Retinal pigment epithelial cell (primary cell): ENCODE results near the gene CEP70.
"Not testable (repeated sequence)": the region's sequence is repeated elsewhere in the genome, so short reads cannot be mapped to it uniquely, and the experiment has no call there.

ENCODE experiments used
- DNase-seq: peaks from one replicate; pipeline ENCODE4 v3.0.0-alpha.2; 2010; ENCODE audit warnings: low read depth
- H3K4me3 ChIP-seq: 2 replicates; pipeline ENCODE4 v1.5.1; 2011; ENCODE audit warnings: mild to moderate bottlenecking, low read length, control low read depth, moderate library complexity
- CTCF ChIP-seq: conservative IDR thresholded peaks from 2 replicates; pipeline ENCODE4 v1.5.1; 2011; ENCODE audit warnings: low read depth, low read length, control low read depth, inconsistent platforms

The CEP70 gene

DNA sequence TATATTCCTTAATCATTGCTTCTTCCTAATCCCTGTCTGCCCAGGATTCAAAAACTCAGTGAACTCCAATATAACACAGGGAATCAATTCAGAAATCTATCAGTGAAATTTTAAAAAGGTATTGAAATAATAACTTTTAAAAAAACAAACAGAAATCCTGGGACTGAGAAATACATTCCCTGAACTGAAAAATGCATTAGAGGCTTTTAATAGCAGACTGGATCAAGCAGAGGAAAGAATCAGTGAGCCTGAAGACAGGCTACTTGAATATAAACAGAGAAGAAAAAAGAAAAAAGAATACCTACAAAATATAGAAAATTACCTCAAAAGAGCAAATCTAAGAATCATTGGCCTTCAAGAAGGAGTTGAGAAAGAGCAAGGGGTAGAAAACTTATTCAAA lies 54.7 kb downstream of the CEP70 start:
- DNase-seq: no peak
- no peak overlapping the region for H3K4me3 ChIP-seq
- no peak for TF ChIP-seq CTCF

- not testable (repeated sequence) for DNase-seq, H3K4me3 ChIP-seq
Observed at GRCh38 chr3:138521445-138521844, 72.6 kb downstream of the CEP70 start.

DNA sequence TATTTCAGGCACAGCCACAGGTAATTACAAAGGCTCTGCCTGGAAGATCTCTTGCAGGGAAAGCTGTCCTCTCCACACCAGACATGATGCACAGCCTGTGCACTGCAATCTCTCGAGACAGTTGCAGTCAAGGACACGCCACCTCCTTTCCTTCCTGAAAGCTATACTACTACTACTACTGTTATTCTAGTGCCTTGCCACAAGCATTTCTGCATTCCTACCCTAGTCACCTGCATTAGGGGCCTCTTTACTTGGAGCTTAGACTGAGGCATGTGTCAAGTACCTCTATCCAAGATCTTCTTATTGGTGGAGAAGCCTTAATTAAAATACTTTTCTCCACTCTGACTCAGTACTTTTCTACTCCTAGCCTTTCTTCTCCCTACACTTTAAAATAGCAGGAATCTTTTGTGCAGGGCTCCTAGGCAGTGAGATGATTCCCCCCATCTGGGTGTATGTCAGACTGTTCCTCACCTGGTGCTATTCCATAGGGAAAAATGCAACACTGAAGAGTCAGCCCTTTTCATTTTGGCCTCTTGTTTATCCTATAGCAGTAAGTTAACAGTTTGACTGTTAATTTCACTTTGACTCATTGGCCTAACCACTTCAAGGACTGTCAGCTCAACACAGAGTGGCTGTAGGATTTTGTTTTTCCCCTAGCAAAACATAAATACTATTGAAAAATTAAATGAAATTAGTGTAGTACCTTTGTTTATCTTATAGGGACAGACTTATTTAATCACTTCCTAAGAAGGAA lies 80.8 kb downstream of the CEP70 start:
- no peak overlapping the region for H3K4me3 ChIP-seq
- TF ChIP-seq CTCF: no peak
- no peak for DNase-seq

DNA sequence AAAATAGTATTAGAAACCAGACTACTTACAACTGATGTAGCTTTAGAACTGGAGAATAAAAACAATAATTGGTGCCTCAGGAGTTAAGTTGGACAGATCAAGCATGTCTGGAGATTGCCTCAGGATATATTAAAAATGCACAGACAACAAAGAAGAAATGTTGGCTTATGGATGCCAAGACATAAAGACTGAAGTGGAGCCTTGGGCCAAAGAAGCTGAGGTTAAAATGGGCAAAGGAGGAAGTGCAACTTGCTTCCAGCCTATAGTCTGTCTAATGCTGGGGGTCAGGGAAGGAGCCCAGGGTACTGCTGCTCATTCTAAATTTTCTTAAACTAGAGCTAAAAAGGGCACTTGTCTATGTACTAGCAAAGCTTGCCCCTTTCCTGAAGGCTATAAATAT lies 82.1 kb downstream of the CEP70 start:
- no peak for DNase-seq
- no peak overlapping the region for H3K4me3 ChIP-seq
- no peak for TF ChIP-seq CTCF

- DNase-seq: no peak
- no peak overlapping the region for H3K4me3 ChIP-seq
- TF ChIP-seq CTCF: no peak
Observed at GRCh38 chr3:138509586-138509985, 84.5 kb downstream of the CEP70 start.

DNA sequence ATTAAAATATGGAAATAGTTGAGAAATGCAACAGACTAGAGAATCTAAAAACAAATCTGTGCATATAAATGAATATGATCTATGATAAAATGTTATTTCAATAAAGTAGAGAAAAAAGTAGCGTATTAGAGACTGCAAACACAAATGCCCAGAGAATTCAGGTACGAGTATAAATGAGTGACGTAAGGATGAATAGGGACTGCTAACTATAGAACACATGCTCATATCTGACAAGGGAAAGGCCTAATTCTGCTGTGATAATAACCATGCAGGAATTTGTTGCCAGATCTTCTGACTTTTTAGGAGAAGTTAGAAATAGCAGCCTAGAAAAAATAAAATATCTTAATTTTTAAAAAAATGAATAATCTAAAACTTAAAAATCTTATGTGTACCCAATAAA lies 86.5 kb downstream of the CEP70 start:
- TF ChIP-seq CTCF: no peak
- no peak overlapping the region for H3K4me3 ChIP-seq
- no peak for DNase-seq

DNA sequence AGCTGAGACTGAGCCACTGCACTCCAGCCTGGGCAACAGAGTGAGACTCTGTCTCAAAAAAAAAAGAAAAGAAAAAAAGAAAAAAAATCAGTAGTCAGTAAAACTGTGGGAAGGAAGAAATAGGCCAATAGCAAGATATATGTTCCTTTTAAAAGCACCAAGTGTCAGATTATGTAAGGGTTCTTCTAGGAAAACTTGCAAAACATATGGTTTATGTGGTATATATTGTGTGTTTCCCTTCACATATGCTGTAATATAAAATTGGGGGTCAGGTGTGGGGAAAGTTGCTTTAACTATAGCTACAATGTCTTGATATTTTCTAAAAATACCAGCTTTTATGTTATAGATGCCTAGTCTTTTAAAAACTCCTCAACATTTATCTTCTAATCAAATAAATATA lies 95.1 kb downstream of the CEP70 start:
- no peak overlapping the region for H3K4me3 ChIP-seq

More for the DNA sequence above, 95.1 kb downstream of the CEP70 start:
- TF ChIP-seq CTCF: no peak
- DNase-seq: no peak
